PC-3 (cell line): ENCODE measurements around the gene HLA-DPA1.

ENCODE experiments used
- EZH2 ChIP-seq: fragments of 300-600 bp; sonication (generic); IDR thresholded peaks from one replicate; pipeline ENCODE4 v1.6.1; 2017; ENCODE audit warnings: antibody characterized with exemption, mild to moderate bottlenecking, low read length; ENCODE audit not compliant: unreplicated experiment
- TF ChIP-seq, protein P1 (sequence below): fragments of 300-600 bp; sonication (generic); conservative IDR thresholded peaks from 2 replicates; pipeline ENCODE4 v1.5.1; 2017; ENCODE audit warnings: antibody characterized with exemption, low read depth, mild to moderate bottlenecking, low read length

DNA sequence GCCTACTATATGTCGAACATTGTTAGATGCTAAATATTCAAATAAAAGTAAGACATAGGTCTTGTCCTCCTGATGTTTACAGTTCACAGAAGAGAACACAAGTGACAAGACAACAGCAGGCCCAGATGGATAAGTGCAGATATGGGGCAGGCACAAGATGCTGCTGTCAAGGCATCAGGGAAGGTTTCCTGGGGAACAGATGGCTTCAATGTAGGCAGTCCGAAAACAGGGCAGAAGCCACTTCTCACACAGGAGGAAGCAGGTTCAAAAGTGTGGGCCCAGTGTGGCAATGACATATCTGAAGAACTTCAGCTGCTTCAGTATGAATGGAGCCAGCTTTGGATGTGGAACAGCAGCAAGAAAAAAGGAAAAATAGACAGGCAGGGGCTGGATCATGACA, 34.9 kb upstream of the HLA-DPA1 start:
- TF ChIP-seq, protein P1, sequence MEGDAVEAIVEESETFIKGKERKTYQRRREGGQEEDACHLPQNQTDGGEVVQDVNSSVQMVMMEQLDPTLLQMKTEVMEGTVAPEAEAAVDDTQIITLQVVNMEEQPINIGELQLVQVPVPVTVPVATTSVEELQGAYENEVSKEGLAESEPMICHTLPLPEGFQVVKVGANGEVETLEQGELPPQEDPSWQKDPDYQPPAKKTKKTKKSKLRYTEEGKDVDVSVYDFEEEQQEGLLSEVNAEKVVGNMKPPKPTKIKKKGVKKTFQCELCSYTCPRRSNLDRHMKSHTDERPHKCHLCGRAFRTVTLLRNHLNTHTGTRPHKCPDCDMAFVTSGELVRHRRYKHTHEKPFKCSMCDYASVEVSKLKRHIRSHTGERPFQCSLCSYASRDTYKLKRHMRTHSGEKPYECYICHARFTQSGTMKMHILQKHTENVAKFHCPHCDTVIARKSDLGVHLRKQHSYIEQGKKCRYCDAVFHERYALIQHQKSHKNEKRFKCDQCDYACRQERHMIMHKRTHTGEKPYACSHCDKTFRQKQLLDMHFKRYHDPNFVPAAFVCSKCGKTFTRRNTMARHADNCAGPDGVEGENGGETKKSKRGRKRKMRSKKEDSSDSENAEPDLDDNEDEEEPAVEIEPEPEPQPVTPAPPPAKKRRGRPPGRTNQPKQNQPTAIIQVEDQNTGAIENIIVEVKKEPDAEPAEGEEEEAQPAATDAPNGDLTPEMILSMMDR = no peak
- TF ChIP-seq EZH2 = no peak
